K562 (cell line): Measurements from ENCODE around the gene NALCN. TPM values are rescaled to one million over a fixed set of nuclear protein-coding genes. Genes with fewer than 3 reads are reported as not detected.

Experiments used
- ATAC-seq: fragments of 200-7000 bp; cut with Tn5 transposase; 3 replicates; pipeline ENCODE4 v1.9.1; 2020; ENCODE audit warnings: moderate library complexity
- BruUV-seq: library from RNA; stranded (reverse); fragments of 400-500 nt; replicated peaks from 2 replicates; lab custom pipeline; 2021; lab: Mats Ljungman, UMichigan
- CTCF ChIA-PET: fragments of 300-600 bp; formaldehyde crosslinking; extraction: SDS; loops from one replicate; lab custom pipeline; 2021; ENCODE audit warnings: low intra/inter-chr PET ratio; lab: Yijun Ruan, JAX
- POLR2A ChIA-PET: fragments of 300-600, 350-650 bp; sonication (Branson Sonifier 250); formaldehyde crosslinking; extraction: SDS; loops from one replicate; lab custom pipeline; 2021; ENCODE audit warnings: antibody characterized with exemption, inconsistent platforms; lab: Yijun Ruan, JAX
- DNase-seq, 4 experiments: peaks; one replicate each; pipeline versions ENCODE4 v3.0.0 to v3.0.0-alpha.2; 2011 to 2018; ENCODE audit warnings: low spot score in 3 of 4, mixed read lengths in 3 of 4; ENCODE audit errors: extremely low read depth in 1 of 4
- FAIRE-seq: peaks from 2 replicates; lab custom pipeline; 2011; peaks lifted over from hg19 to GRCh38; lab: Jason Lieb, UNC
- H2AFZ ChIP-seq: 2 replicates; pipeline ENCODE4 v1.6.0; 2011; ENCODE audit warnings: low read depth, low read length, control low read depth, inconsistent platforms
- H3K27ac ChIP-seq: fragments of 200-600 bp; 3 replicates; pipeline ENCODE4 v1.8.0; 2011; ENCODE audit warnings: low read depth, mild to moderate bottlenecking, control low read depth, inconsistent platforms, low read length, moderate library complexity, mixed read lengths; ENCODE audit errors: extremely low read depth
- H3K27me3 ChIP-seq, 2 experiments: fragments of 300-600 bp in 1 of 2; 2 replicates in 1 of 2; 3 replicates in 1 of 2; pipeline versions ENCODE4 v1.6.0 to v1.8.0; 2011; ENCODE audit warnings: inconsistent platforms in 2 of 2, low read length in 2 of 2, mild to moderate bottlenecking in 1 of 2, mixed read lengths in 1 of 2, moderate library complexity in 1 of 2; ENCODE audit not compliant: control insufficient read depth in 2 of 2, insufficient read depth in 2 of 2
- H3K36me3 ChIP-seq: fragments of 300-600 bp; 3 replicates; pipeline ENCODE4 v1.8.0; 2011; ENCODE audit warnings: mild to moderate bottlenecking, low read length, inconsistent platforms; ENCODE audit not compliant: control insufficient read depth, insufficient read depth
- H3K4me1 ChIP-seq, 2 experiments: fragments of 200-600 bp in 1 of 2; replicated peaks in 1 of 2; 2 replicates in 1 of 2; 3 replicates in 1 of 2; pipeline versions ENCODE4 v1.5.1 to v1.8.0; 2011; ENCODE audit warnings: inconsistent platforms in 2 of 2, low read length in 2 of 2, mild to moderate bottlenecking in 1 of 2, mixed read lengths in 1 of 2, moderate library complexity in 1 of 2; ENCODE audit not compliant: control insufficient read depth in 2 of 2, insufficient read depth in 2 of 2
- H3K4me2 ChIP-seq: 2 replicates; pipeline ENCODE4 v1.6.1; 2011; ENCODE audit warnings: low read length, control low read depth, inconsistent platforms, mixed read lengths; ENCODE audit not compliant: insufficient read depth
- H3K4me3 ChIP-seq: fragments of 200-600 bp; sonication (generic), shearing (Covaris generic); 2 replicates; pipeline ENCODE4 v1.5.1; 2016; ENCODE audit warnings: control low read depth, inconsistent platforms
- H3K79me2 ChIP-seq: fragments of 200-600 bp; 3 replicates; pipeline ENCODE4 v1.8.0; 2011; ENCODE audit warnings: low read length, inconsistent platforms; ENCODE audit not compliant: control insufficient read depth, insufficient read depth
- H3K9ac ChIP-seq, 2 experiments: 2 replicates each; pipeline versions ENCODE4 v1.6.0 to v1.6.1; 2011; ENCODE audit warnings: low read depth in 2 of 2, low read length in 2 of 2, control low read depth in 1 of 2, inconsistent platforms in 1 of 2, mild to moderate bottlenecking in 1 of 2, mixed read lengths in 1 of 2; ENCODE audit not compliant: insufficient read depth in 1 of 2
- H3K9me1 ChIP-seq: one replicate; pipeline ENCODE4 v1.6.0; 2011; ENCODE audit warnings: inconsistent platforms, mild to moderate bottlenecking, low read length, moderate library complexity; ENCODE audit not compliant: control insufficient read depth, insufficient read depth
- H3K9me3 ChIP-seq: replicated peaks from 2 replicates; pipeline ENCODE4 v1.5.1; 2011; ENCODE audit warnings: low read depth, low read length, inconsistent platforms; ENCODE audit not compliant: control insufficient read depth, insufficient read depth
- H4K20me1 ChIP-seq: replicated peaks from 2 replicates; pipeline ENCODE4 v1.6.1; 2011; ENCODE audit warnings: low read length, inconsistent platforms, mixed read lengths; ENCODE audit not compliant: control insufficient read depth, insufficient read depth
- ARID3B ChIP-seq: fragments of 250-450 bp; sonication (Bioruptor Pico); IDR thresholded peaks from 2 replicates; pipeline ENCODE4 v1.4.0; 2020; ENCODE audit warnings: borderline replicate concordance
- ATF7 ChIP-seq: fragments of 450-650 bp; IDR thresholded peaks from 2 replicates; pipeline ENCODE4 v1.7.1; 2014; ENCODE audit warnings: mild to moderate bottlenecking, moderate library complexity
- EZH2 ChIP-seq: IDR thresholded peaks from 2 replicates; pipeline ENCODE4 v1.6.1; 2012; ENCODE audit warnings: low read depth, mild to moderate bottlenecking, inconsistent platforms, low read length, borderline replicate concordance
- GTF2A2 ChIP-seq: IDR thresholded peaks from 2 replicates; pipeline ENCODE4 v1.6.1; 2016; ENCODE audit warnings: mild to moderate bottlenecking, missing genetic modification characterization, missing compliant biosample characterization
- ID3 ChIP-seq, 2 experiments: fragments of 250-450 bp in 1 of 2; fragments of 450-650 bp in 1 of 2; sonication (Bioruptor Pico) in 1 of 2; IDR thresholded peaks; 2 replicates each; pipeline versions ENCODE4 v1.6.1 to v1.8.0; 2016 to 2021; ENCODE audit warnings: mild to moderate bottlenecking in 2 of 2, moderate library complexity in 2 of 2, missing compliant biosample characterization in 1 of 2, missing genetic modification characterization in 1 of 2
- PHF20 ChIP-seq: fragments of 450-650 bp; IDR thresholded peaks from 2 replicates; pipeline ENCODE4 v1.6.1; 2018; ENCODE audit not compliant: partially characterized antibody
- SIX5 ChIP-seq, 2 experiments: IDR thresholded peaks; 2 replicates each; pipeline ENCODE4 v1.6.1; 2011; ENCODE audit warnings: low read length in 2 of 2, borderline replicate concordance in 1 of 2, low read depth in 1 of 2, mild to moderate bottlenecking in 1 of 2, moderate library complexity in 1 of 2; ENCODE audit not compliant: insufficient read depth in 1 of 2
- SMC3 ChIP-seq: conservative IDR thresholded peaks from 2 replicates; pipeline ENCODE4 v1.6.1; 2011; ENCODE audit warnings: low read depth, low read length, improper control_type of control experiment; ENCODE audit not compliant: insufficient read depth
- SP1 ChIP-seq: sonication (generic); formaldehyde crosslinking; IDR thresholded peaks from 2 replicates; pipeline ENCODE4 v1.8.1; 2022; ENCODE audit warnings: mild to moderate bottlenecking, missing genetic modification reagents
- ZBTB8A ChIP-seq: fragments of 450-650 bp; IDR thresholded peaks from 2 replicates; pipeline ENCODE4 v1.6.1; 2018; ENCODE audit warnings: mild to moderate bottlenecking, moderate library complexity; ENCODE audit not compliant: partially characterized antibody
- ZFP30 ChIP-seq: fragments of 250-450 bp; sonication (Bioruptor Pico); IDR thresholded peaks from 2 replicates; pipeline ENCODE4 v1.8.0; 2022; ENCODE audit warnings: moderate library complexity, mild to moderate bottlenecking, inconsistent platforms, borderline replicate concordance
- ZNF263 ChIP-seq: sonication (generic); formaldehyde crosslinking; IDR thresholded peaks from 2 replicates; pipeline ENCODE4 v1.8.0; 2022; ENCODE audit warnings: mild to moderate bottlenecking, missing genetic modification reagents, borderline replicate concordance
- ZNF717 ChIP-seq: fragments of 250-450 bp; sonication (Bioruptor Pico); IDR thresholded peaks from 2 replicates; pipeline ENCODE4 v1.5.0; 2021
- WGBS: fragments of 100-300 bp; shearing (Covaris generic); methylation state at CpG from one replicate; pipeline ENCODE4 v1.1.6; 2016; ENCODE audit warnings: low coverage, mixed read lengths; ENCODE audit not compliant: insufficient coverage; ENCODE audit errors: missing lambda C conversion rate; 5-methylcytosine and 5-hydroxymethylcytosine counted together
- in situ Hi-C: fragments of 300-500 bp; cut with MboI; formaldehyde crosslinking; loops from 4 replicates; pipeline ENCODE4 v1.15.0; 2018; ENCODE audit warnings: inconsistent platforms, mixed read lengths
- intact Hi-C: fragments of 100-400 bp; cut with micrococcal nuclease; formaldehyde crosslinking; loops from 2 replicates; pipeline ENCODE4 v1.14.2; 2022
- polyA plus RNA-seq, 8 experiments: library from polyadenylated mRNA; depleted of rRNA in 4 of 8; stranded (reverse) in 5 of 8; unstranded in 3 of 8; fragments of >200 nt; fragmentation: Nextera tagmentation in 2 of 8; fragmentation: Illumina TruSeq in 1 of 8; extraction: Ambion mirVana in 2 of 8; extraction: Trizol in 1 of 8; gene quantifications; 2 replicates each; pipeline versions ENCODE4 v1.2.1 to v1.2.3, GENCODE V29; 2011 to 2014; ENCODE audit warnings: inconsistent platforms in 1 of 8, missing spikeins in 1 of 8
- total RNA-seq, 7 experiments: library from RNA; depleted of rRNA in 6 of 7; stranded (reverse); fragments of >200 nt in 6 of 7; fragmentation: Illumina TruSeq in 2 of 7; extraction: Trizol in 2 of 7; gene quantifications; 2 replicates each; pipeline versions ENCODE4 v1.2.1 to v1.2.3, GENCODE V29; 2011 to 2021; ENCODE audit warnings: low replicate concordance in 1 of 7
- TF ChIP-seq, protein P1 (sequence below), 2 experiments: fragments of 450-650 bp in 1 of 2; IDR thresholded peaks; 2 replicates each; pipeline ENCODE4 v1.6.1; 2011 to 2017; ENCODE audit warnings: low read depth in 2 of 2, antibody characterized with exemption in 1 of 2, borderline replicate concordance in 1 of 2, low read length in 1 of 2, mild to moderate bottlenecking in 1 of 2, mixed read lengths in 1 of 2; ENCODE audit not compliant: control insufficient read depth in 1 of 2
- TF ChIP-seq, protein P2 (sequence below): fragments of 250-450 bp; sonication (Bioruptor Pico); IDR thresholded peaks from 2 replicates; pipeline ENCODE4 v1.8.0; 2021; ENCODE audit warnings: moderate library complexity, mild to moderate bottlenecking, inconsistent platforms

NALCN gene
- total and polyA plus RNA-seq, 9 of the 15 experiments (the other 6 are each of a cell fraction or from before 2014, with no cell fraction given): not detected

GRCh38 chr13:101457176-101457575 is 40.9 kb upstream of the NALCN start:
- no peak for ATAC-seq
- intact Hi-C loops (no loop called here), in situ Hi-C loops (no loop called here)
- Histone ChIP-seq H3K27ac (no peak overlapping the region), H3K36me3 (no peaks in the 10 kb centered on the region), H3K9me1 (no peaks in the 10 kb centered on the region), H3K4me1 (no peaks in the 10 kb centered on the region), H3K9ac (no peak overlapping the region), H3K79me2 (no peaks in the 10 kb centered on the region), H3K9me3 (no peaks in the 10 kb centered on the region), H4K20me1 (no peaks in the 10 kb centered on the region), H3K4me3 (no peak overlapping the region), H3K27me3 (no peaks in the 10 kb centered on the region), H2AFZ (no peak overlapping the region), H3K4me2 (no peak overlapping the region)
- whole genome bisulfite sequencing: 0% methylated on average over 2 of the region's 2 CpGs
- POLR2A ChIA-PET: no interaction called here
- DNase-seq: no peak
- CTCF ChIA-PET: no interaction called here
- no peak for FAIRE-seq
- TF ChIP-seq, protein P1, sequence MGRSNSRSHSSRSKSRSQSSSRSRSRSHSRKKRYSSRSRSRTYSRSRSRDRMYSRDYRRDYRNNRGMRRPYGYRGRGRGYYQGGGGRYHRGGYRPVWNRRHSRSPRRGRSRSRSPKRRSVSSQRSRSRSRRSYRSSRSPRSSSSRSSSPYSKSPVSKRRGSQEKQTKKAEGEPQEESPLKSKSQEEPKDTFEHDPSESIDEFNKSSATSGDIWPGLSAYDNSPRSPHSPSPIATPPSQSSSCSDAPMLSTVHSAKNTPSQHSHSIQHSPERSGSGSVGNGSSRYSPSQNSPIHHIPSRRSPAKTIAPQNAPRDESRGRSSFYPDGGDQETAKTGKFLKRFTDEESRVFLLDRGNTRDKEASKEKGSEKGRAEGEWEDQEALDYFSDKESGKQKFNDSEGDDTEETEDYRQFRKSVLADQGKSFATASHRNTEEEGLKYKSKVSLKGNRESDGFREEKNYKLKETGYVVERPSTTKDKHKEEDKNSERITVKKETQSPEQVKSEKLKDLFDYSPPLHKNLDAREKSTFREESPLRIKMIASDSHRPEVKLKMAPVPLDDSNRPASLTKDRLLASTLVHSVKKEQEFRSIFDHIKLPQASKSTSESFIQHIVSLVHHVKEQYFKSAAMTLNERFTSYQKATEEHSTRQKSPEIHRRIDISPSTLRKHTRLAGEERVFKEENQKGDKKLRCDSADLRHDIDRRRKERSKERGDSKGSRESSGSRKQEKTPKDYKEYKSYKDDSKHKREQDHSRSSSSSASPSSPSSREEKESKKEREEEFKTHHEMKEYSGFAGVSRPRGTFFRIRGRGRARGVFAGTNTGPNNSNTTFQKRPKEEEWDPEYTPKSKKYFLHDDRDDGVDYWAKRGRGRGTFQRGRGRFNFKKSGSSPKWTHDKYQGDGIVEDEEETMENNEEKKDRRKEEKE (IDR thresholded peaks at IDR 0.05; ENCODE audit: borderline replicate concordance in 1 of 2, control insufficient read depth in 1 of 2, low read depth in 2 of 2, low read length in 1 of 2): no peak
- TF ChIP-seq ZNF717 (CRISPR knock-in tag) (no peak), SMC3 (no peak), GTF2A2 (tag) (no peak), SP1 (CRISPR knock-in tag) (no peak), ZBTB8A (no peak), ATF7 (no peak), EZH2 (no peak), ZFP30 (CRISPR knock-in tag) (no peak), PHF20 (no peak), ID3 (CRISPR knock-in tag; IDR thresholded peaks at IDR 0.05) (no peak), ID3 (tag; IDR thresholded peaks at IDR 0.05) (no peak), ZNF263 (CRISPR knock-in tag) (no peak), ARID3B (CRISPR knock-in tag) (no peak), SIX5 (IDR thresholded peaks at IDR 0.05; ENCODE audit: borderline replicate concordance in 1 of 2, insufficient read depth in 1 of 2, low read depth in 1 of 2, low read length in 2 of 2) (no peak)
- TF ChIP-seq, protein P2, sequence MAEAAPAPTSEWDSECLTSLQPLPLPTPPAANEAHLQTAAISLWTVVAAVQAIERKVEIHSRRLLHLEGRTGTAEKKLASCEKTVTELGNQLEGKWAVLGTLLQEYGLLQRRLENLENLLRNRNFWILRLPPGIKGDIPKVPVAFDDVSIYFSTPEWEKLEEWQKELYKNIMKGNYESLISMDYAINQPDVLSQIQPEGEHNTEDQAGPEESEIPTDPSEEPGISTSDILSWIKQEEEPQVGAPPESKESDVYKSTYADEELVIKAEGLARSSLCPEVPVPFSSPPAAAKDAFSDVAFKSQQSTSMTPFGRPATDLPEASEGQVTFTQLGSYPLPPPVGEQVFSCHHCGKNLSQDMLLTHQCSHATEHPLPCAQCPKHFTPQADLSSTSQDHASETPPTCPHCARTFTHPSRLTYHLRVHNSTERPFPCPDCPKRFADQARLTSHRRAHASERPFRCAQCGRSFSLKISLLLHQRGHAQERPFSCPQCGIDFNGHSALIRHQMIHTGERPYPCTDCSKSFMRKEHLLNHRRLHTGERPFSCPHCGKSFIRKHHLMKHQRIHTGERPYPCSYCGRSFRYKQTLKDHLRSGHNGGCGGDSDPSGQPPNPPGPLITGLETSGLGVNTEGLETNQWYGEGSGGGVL: no peak
- no TSS peak for BruUV-seq
